Measurements from ENCODE around the gene SUFU. TPM values are rescaled to one million over a fixed set of nuclear protein-coding genes. Genes with fewer than 3 reads are reported as not detected.

Gene SUFU
- total and polyA plus RNA-seq, 2 of the 13 experiments (the other 11 are each of a cell fraction or from before 2014, with no cell fraction given): 2.9 to 5.5 TPM

- Histone ChIP-seq H3K27ac (ENCODE audit: extremely low read length, insufficient read depth, low read length) (peak overlapping the region; percentile 95), H4K20me1 (ENCODE audit: insufficient read depth, low read length) (peaks cover 53% of the 10 kb centered on the region), H2AFZ (ENCODE audit: low read length) (no peak overlapping the region), H3K27me3 (ENCODE audit: control insufficient read depth in 1 of 2, insufficient read depth in 2 of 2, low read length in 2 of 2) (no peaks in the 10 kb centered on the region; a peak in 1 of 5 replicates), H3K9me3 (ENCODE audit: low read length) (no peaks in the 10 kb centered on the region), H3K4me3 (replicated peaks in 1 of 3; ENCODE audit: insufficient read depth in 1 of 3, low read depth in 2 of 3, low read length in 3 of 3) (peak overlapping the region; percentile 69 to 85 (median 82)), H3K4me2 (ENCODE audit: low read depth, low read length) (peak overlapping the region; percentile 90), H3K79me2 (ENCODE audit: insufficient read depth, low read length) (peaks cover 67% of the 10 kb centered on the region), H3K9ac (ENCODE audit: insufficient read depth, low read depth, low read length) (peak overlapping the region; percentile 90), H3K36me3 (replicated peaks in 1 of 2; ENCODE audit: control insufficient read depth in 1 of 2, insufficient read depth in 2 of 2, low read length in 2 of 2) (peaks cover 15 to 30% of the 10 kb centered on the region in 2 experiments; a peak in 4 of 5 replicates), H3K4me1 (ENCODE audit: insufficient read depth, low read length) (peaks cover 44% of the 10 kb centered on the region)
- FAIRE-seq (no peak), ATAC-seq (no peak), DNase-seq (ENCODE audit: low spot score) (peak; percentile 44)
- CTCF ChIA-PET (ENCODE audit: low intra/inter-chr PET ratio, low total read pairs): interaction anchor here (1.5 to 2.1 kb wide), 3 partner anchors 31 to 142 kb away, joined by 5 to 7 read pairs (median 5); partner anchors contain the start of gene SUFU
- intact Hi-C loops (cut with micrococcal nuclease; ENCODE audit: unreplicated experiment) (loop anchor here (5.0 kb wide), 1 partner anchor 144 kb away; the partner anchor contains the start of genes ACTR1A and SUFU), in situ Hi-C loops (cut with HindIII; ENCODE audit: extremely low pct_ligation_motif_present, low pct_unique_long_range_greater_than_20kb) (no loop called here)
- no TSS peak for BruUV-seq (replicated peaks)
- POLR2A ChIA-PET: interaction anchor here (0.8 to 4.1 kb wide), 15 partner anchors 9 to 195 kb away, joined by 3 to 86 read pairs (median 10); partner anchors contain the start of genes ACTR1A, ARL3, C10orf95 and SFXN2
- 2% methylated on average over 12 of the region's 29 CpGs for WGBS (ENCODE audit: low lambda C conversion rate)
- TF ChIP-seq PATZ1 (CRISPR knock-in tag; IDR thresholded peaks at IDR 0.05): peak; percentile 45
- peak; percentile 44; the same call in 1 of the 2 replicates for TF ChIP-seq ELF3 (CRISPR knock-in tag; IDR thresholded peaks at IDR 0.05)
- TF ChIP-seq ZNF709 (CRISPR knock-in tag; IDR thresholded peaks at IDR 0.05): 0 out of 2 replicates have a peak, but pooled peaks have one; percentile 29
- TF ChIP-seq GATAD1 (CRISPR knock-in tag; IDR thresholded peaks at IDR 0.05): 0 out of 2 replicates have a peak, but pooled peaks have one; percentile 11
- peak; percentile 19 for TF ChIP-seq ARID4A (CRISPR knock-in tag; IDR thresholded peaks at IDR 0.05; ENCODE audit: borderline replicate concordance)
- 0 out of 2 replicates have a peak, but pooled peaks have one; percentile 50 for TF ChIP-seq ZNF788 (CRISPR knock-in tag; IDR thresholded peaks at IDR 0.05; ENCODE audit: borderline replicate concordance)
- peak; percentile 41; the same call in 1 of the 2 replicates for TF ChIP-seq ZNF563 (CRISPR knock-in tag; IDR thresholded peaks at IDR 0.05)
- TF ChIP-seq POLR2G (IDR thresholded peaks at IDR 0.05; ENCODE audit: low read depth, low read length): peak; percentile 49
- peak; percentile 69; the same call in 1 of the 2 replicates for TF ChIP-seq ZNF431 (CRISPR knock-in tag; IDR thresholded peaks at IDR 0.05; ENCODE audit: borderline replicate concordance, low read depth)
- TF ChIP-seq SRSF4 (IDR thresholded peaks at IDR 0.05; ENCODE audit: low read depth, low read length, poor library complexity, severe bottlenecking): no peak
- peak; percentile 38 for TF ChIP-seq SRSF1 (optimal IDR thresholded peaks at IDR 0.05; ENCODE audit: low read depth, low read length)
Observed at GRCh38 chr10:102645741-102646609, 142.2 kb downstream of the SUFU start.

Measured in HepG2 (cell line).